Naive thymus-derived CD8-positive, alpha-beta T cell (primary cell): ENCODE data around the gene ADAMTS7. TPM values are rescaled to one million over a fixed set of nuclear protein-coding genes. Genes with fewer than 3 reads are reported as not detected.
A peak's percentile ranks its signal among the peaks of the same experiment; 100 is the strongest.
"Not testable (repeated sequence)": the region's sequence is repeated elsewhere in the genome, so short reads cannot be mapped to it uniquely, and the experiment has no call there.

ENCODE experiments used
- ATAC-seq, 2 donors: fragments of 150-1000 bp; cut with Tn5 transposase in 1 of 2; sonication (Bioruptor Pico), chemical (Tn5 transposase) in 1 of 2; 1 replicate in 1 of 2; 2 replicates in 1 of 2; pipeline ENCODE4 v1.10.0; 2021; ENCODE audit warnings: mild to moderate bottlenecking in 2 of 2, moderate library complexity in 2 of 2
- POLR2A ChIA-PET: fragments of 350-600 bp; sonication (Branson Sonifier 250); formaldehyde crosslinking; loops from one replicate; lab custom pipeline; 2021; ENCODE audit warnings: antibody characterized with exemption; lab: Charles Lee
- DNase-seq, 10 donors: peaks; one replicate each; pipeline versions ENCODE4 v3.0.0 to v3.0.0-alpha.2; 2020 to 2022
- H3K27ac Mint-ChIP-seq, 10 donors: one replicate each; pipeline ENCODE4 v1.8.0; 2020 to 2022; ENCODE audit warnings: mild to moderate bottlenecking in 10 of 10, mixed read lengths in 10 of 10, moderate library complexity in 4 of 10, inconsistent platforms in 1 of 10
- H3K27me3 Mint-ChIP-seq, 5 donors: one replicate each; pipeline ENCODE4 v1.8.0; 2021 to 2022; ENCODE audit warnings: mixed read lengths in 5 of 5
- H3K36me3 Mint-ChIP-seq, 3 donors: one replicate each; pipeline ENCODE4 v1.8.0; 2020 to 2022; ENCODE audit warnings: mixed read lengths in 3 of 3, mild to moderate bottlenecking in 2 of 3, inconsistent platforms in 1 of 3
- H3K4me1 Mint-ChIP-seq, 4 donors: one replicate each; pipeline ENCODE4 v1.8.0; 2021 to 2022; ENCODE audit warnings: mixed read lengths in 4 of 4
- H3K4me3 Mint-ChIP-seq, 10 donors: one replicate each; pipeline ENCODE4 v1.8.0; 2020 to 2022; ENCODE audit warnings: mild to moderate bottlenecking in 10 of 10, mixed read lengths in 10 of 10, moderate library complexity in 6 of 10, inconsistent platforms in 1 of 10
- H3K9me3 Mint-ChIP-seq, 9 donors: one replicate each; pipeline ENCODE4 v1.8.0; 2020 to 2022; ENCODE audit warnings: mixed read lengths in 9 of 9, mild to moderate bottlenecking in 3 of 9, inconsistent platforms in 1 of 9, moderate library complexity in 1 of 9
- polyA plus RNA-seq, 3 donors: library from polyadenylated mRNA; unstranded; fragments of 300-500 nt; fragmentation: Illumina TruSeq; gene quantifications; one replicate each; pipeline ENCODE4 v1.2.3, GENCODE V29; 2021
- total RNA-seq, 8 experiments: library from RNA in 2 of 8; stranded (reverse) in 2 of 8; gene quantifications; one replicate each; pipeline ENCODE4 v1.2.3 and lab custom pipeline; 2021 to 2026

The ADAMTS7 gene
- total and polyA plus RNA-seq, 5 experiments from 2014 or later, result 0.16 to 0.31 TPM; not detected in 3

- no peaks in the 10 kb centered on the region for H3K9me3 Mint-ChIP-seq
- peaks cover 0 to 10% (median 1%) of the 10 kb centered on the region in 5 donors for H3K27me3 Mint-ChIP-seq
These were observed 35.8 kb downstream of the ADAMTS7 start for GRCh38 chr15:78775472-78775871.

GRCh38 chr15:78774451-78774990 is 36.7 kb downstream of the ADAMTS7 start:
- H3K4me1 Mint-ChIP-seq, H3K27ac Mint-ChIP-seq, POLR2A ChIA-PET, H3K36me3 Mint-ChIP-seq, H3K4me3 Mint-ChIP-seq, ATAC-seq, H3K9me3 Mint-ChIP-seq: not testable (repeated sequence)
- H3K27me3 Mint-ChIP-seq, result peaks cover 0 to 10% (median 1%) of the 10 kb centered on the region in 5 donors
- peak in 1 of 10 donors; percentile 50 for DNase-seq

More at GRCh38 chr15:78775472-78775871, 35.8 kb downstream of the ADAMTS7 start:
- peak in 1 of 10 donors; percentile 22 for DNase-seq
- POLR2A ChIA-PET, result no interaction called here
- Mint-ChIP-seq H3K36me3 (no peaks in the 10 kb centered on the region), H3K27ac (no peak overlapping the region), H3K4me3 (no peak overlapping the region), H3K4me1 (peaks cover 0 to 2% (median 0%) of the 10 kb centered on the region in 4 donors)
- ATAC-seq, result no peak

GRCh38 chr15:78773765-78774450 is 37.4 kb downstream of the ADAMTS7 start:
- peaks cover 0 to 10% (median 1%) of the 10 kb centered on the region in 5 donors for H3K27me3 Mint-ChIP-seq
- ATAC-seq, H3K27ac Mint-ChIP-seq, H3K4me1 Mint-ChIP-seq, H3K9me3 Mint-ChIP-seq, POLR2A ChIA-PET, H3K4me3 Mint-ChIP-seq, H3K36me3 Mint-ChIP-seq: not testable (repeated sequence)
- peak in 1 of 10 donors; percentile 21 for DNase-seq

GRCh38 chr15:78772738-78773137 is 38.5 kb downstream of the ADAMTS7 start:
- POLR2A ChIA-PET, result no interaction called here
- H3K4me1 Mint-ChIP-seq, result peaks cover 0 to 2% (median under 1%) of the 10 kb centered on the region in 4 donors

GRCh38 chr15:78771436-78772000 is 39.7 kb downstream of the ADAMTS7 start:
- H3K4me3 Mint-ChIP-seq, ATAC-seq, H3K27me3 Mint-ChIP-seq, H3K36me3 Mint-ChIP-seq, H3K9me3 Mint-ChIP-seq, POLR2A ChIA-PET, H3K27ac Mint-ChIP-seq, H3K4me1 Mint-ChIP-seq: not testable (repeated sequence)
- peak in 1 of 10 donors; percentile 53 for DNase-seq

More at GRCh38 chr15:78772738-78773137, 38.5 kb downstream of the ADAMTS7 start:
- Mint-ChIP-seq H3K36me3 (no peaks in the 10 kb centered on the region), H3K27me3 (peaks cover 0 to 2% (median 0%) of the 10 kb centered on the region in 5 donors), H3K9me3 (no peaks in the 10 kb centered on the region), H3K4me3 (no peak overlapping the region), H3K27ac (no peak overlapping the region)
- ATAC-seq, result no peak
- DNase-seq, result no peak

GRCh38 chr15:78771020-78771419 is 40.2 kb downstream of the ADAMTS7 start:
- H3K27me3 Mint-ChIP-seq, ATAC-seq, H3K4me1 Mint-ChIP-seq, POLR2A ChIA-PET, H3K4me3 Mint-ChIP-seq, H3K27ac Mint-ChIP-seq, H3K36me3 Mint-ChIP-seq, DNase-seq, H3K9me3 Mint-ChIP-seq: not testable (repeated sequence)

- ATAC-seq, H3K4me1 Mint-ChIP-seq, H3K9me3 Mint-ChIP-seq, DNase-seq, H3K27ac Mint-ChIP-seq, POLR2A ChIA-PET, H3K27me3 Mint-ChIP-seq, H3K36me3 Mint-ChIP-seq, H3K4me3 Mint-ChIP-seq: not testable (repeated sequence)
These were observed 41.6 kb downstream of the ADAMTS7 start for GRCh38 chr15:78769473-78770225.

- Mint-ChIP-seq H3K4me1 (peaks cover 0 to 4% (median 2%) of the 10 kb centered on the region in 4 donors), H3K4me3 (no peak overlapping the region), H3K36me3 (no peaks in the 10 kb centered on the region), H3K27ac (peak overlapping the region in 2 of 10 donors; percentile 37 to 76), H3K9me3 (no peaks in the 10 kb centered on the region), H3K27me3 (no peaks in the 10 kb centered on the region)
- ATAC-seq (no peak), DNase-seq (no peak)
- POLR2A ChIA-PET, result no interaction called here
These were observed 42.5 kb downstream of the ADAMTS7 start for GRCh38 chr15:78768531-78769408.

- POLR2A ChIA-PET, result no interaction called here
- peak overlapping the region in 2 of 10 donors; percentile 37 to 50 for H3K27ac Mint-ChIP-seq
- no peaks in the 10 kb centered on the region for H3K27me3 Mint-ChIP-seq
- no peaks in the 10 kb centered on the region for H3K36me3 Mint-ChIP-seq
- peaks cover 3 to 9% (median 6%) of the 10 kb centered on the region in 4 donors for H3K4me1 Mint-ChIP-seq
- H3K4me3 Mint-ChIP-seq, result no peak overlapping the region
- no peaks in the 10 kb centered on the region for H3K9me3 Mint-ChIP-seq
- ATAC-seq (no peak), DNase-seq (no peak)
These were observed 43.2 kb downstream of the ADAMTS7 start for GRCh38 chr15:78768096-78768495.

GRCh38 chr15:78767331-78767951 is 43.8 kb downstream of the ADAMTS7 start:
- Mint-ChIP-seq H3K27ac (no peak overlapping the region), H3K9me3 (no peaks in the 10 kb centered on the region), H3K36me3 (no peaks in the 10 kb centered on the region), H3K27me3 (no peaks in the 10 kb centered on the region), H3K4me1 (peaks cover 5 to 12% (median 7%) of the 10 kb centered on the region in 4 donors), H3K4me3 (no peak overlapping the region)
- ATAC-seq, result no peak
- POLR2A ChIA-PET, result no interaction called here
- DNase-seq, result no peak

- not testable (repeated sequence) for H3K27ac Mint-ChIP-seq, H3K36me3 Mint-ChIP-seq
These were observed 44.6 kb downstream of the ADAMTS7 start for GRCh38 chr15:78766641-78767071.

GRCh38 chr15:78766041-78766440 is 45.2 kb downstream of the ADAMTS7 start:
- Mint-ChIP-seq H3K4me3 (no peak overlapping the region), H3K4me1 (peaks cover 11 to 25% (median 18%) of the 10 kb centered on the region in 4 donors), H3K36me3 (no peaks in the 10 kb centered on the region), H3K27ac (no peak overlapping the region), H3K27me3 (no peaks in the 10 kb centered on the region), H3K9me3 (no peaks in the 10 kb centered on the region)
- DNase-seq, result no peak
- POLR2A ChIA-PET, result no interaction called here
- ATAC-seq, result no peak

More at GRCh38 chr15:78766641-78767071, 44.6 kb downstream of the ADAMTS7 start:
- DNase-seq, H3K27me3 Mint-ChIP-seq, ATAC-seq, H3K9me3 Mint-ChIP-seq, H3K4me3 Mint-ChIP-seq, POLR2A ChIA-PET: not testable (repeated sequence)
- H3K4me1 Mint-ChIP-seq, result peaks cover 7 to 19% (median 12%) of the 10 kb centered on the region in 4 donors
